ENCODE data around the gene ARAP1. TPM values are rescaled to one million over a fixed set of nuclear protein-coding genes. Genes with fewer than 3 reads are reported as not detected.

Gene ARAP1
- total RNA-seq, 1 experiment from 2014 or later: 86.2 TPM

DNA sequence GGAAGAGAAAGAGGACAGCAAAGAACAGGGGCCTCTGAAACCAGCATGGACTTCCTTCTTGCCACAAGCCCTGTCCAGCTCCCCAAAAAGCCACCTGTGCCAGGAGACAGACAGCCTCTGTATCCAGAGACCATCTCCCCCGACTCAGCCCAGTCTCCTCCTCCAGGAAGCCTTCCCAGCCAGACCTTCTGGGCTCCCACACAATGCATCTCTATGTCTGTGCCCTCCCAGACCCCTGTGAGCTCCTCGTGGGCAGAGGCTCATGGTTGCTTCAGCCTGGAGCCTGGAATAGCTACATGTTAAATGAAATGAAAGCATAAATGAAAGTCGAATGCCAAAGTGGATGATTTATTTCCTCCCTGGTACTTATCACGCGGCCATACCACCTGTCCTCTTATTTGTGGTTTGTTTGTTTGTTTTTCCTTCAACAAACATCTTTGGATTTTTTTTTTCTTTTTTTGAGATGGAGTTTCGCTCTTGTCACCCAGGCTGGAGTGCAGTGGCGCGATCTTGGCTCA lies 7.3 kb upstream of the ARAP1 start:
- no TSS peak for BruUV-seq (replicated peaks)
- intact Hi-C loops (cut with micrococcal nuclease): no loop called here
- Histone ChIP-seq H2AFZ (ENCODE audit: low read length) (no peak overlapping the region), H3K9me3 (ENCODE audit: low read length) (no peaks in the 10 kb centered on the region), H4K20me1 (ENCODE audit: low read length) (no peaks in the 10 kb centered on the region), H3K9me2 (replicated peaks; ENCODE audit: low read length) (no peaks in the 10 kb centered on the region), H3K27me3 (ENCODE audit: low read length) (no peaks in the 10 kb centered on the region), H3K27ac (ENCODE audit: low read length) (no peak overlapping the region), H3K4me2 (ENCODE audit: low read length) (no peak overlapping the region), H3K4me1 (ENCODE audit: insufficient read depth, low read length) (no peaks in the 10 kb centered on the region), H3K79me2 (ENCODE audit: low read length) (no peaks in the 10 kb centered on the region), H3F3A (ENCODE audit: low read length, unreplicated experiment) (no peaks in the 10 kb centered on the region), H3K9ac (ENCODE audit: low read length) (no peak overlapping the region), H3K4me3 (ENCODE audit: low read length) (no peak overlapping the region), H3K36me3 (ENCODE audit: low read depth, low read length) (no peaks in the 10 kb centered on the region)
- TF ChIP-seq, protein P1, sequence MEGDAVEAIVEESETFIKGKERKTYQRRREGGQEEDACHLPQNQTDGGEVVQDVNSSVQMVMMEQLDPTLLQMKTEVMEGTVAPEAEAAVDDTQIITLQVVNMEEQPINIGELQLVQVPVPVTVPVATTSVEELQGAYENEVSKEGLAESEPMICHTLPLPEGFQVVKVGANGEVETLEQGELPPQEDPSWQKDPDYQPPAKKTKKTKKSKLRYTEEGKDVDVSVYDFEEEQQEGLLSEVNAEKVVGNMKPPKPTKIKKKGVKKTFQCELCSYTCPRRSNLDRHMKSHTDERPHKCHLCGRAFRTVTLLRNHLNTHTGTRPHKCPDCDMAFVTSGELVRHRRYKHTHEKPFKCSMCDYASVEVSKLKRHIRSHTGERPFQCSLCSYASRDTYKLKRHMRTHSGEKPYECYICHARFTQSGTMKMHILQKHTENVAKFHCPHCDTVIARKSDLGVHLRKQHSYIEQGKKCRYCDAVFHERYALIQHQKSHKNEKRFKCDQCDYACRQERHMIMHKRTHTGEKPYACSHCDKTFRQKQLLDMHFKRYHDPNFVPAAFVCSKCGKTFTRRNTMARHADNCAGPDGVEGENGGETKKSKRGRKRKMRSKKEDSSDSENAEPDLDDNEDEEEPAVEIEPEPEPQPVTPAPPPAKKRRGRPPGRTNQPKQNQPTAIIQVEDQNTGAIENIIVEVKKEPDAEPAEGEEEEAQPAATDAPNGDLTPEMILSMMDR (conservative IDR thresholded peaks at IDR 0.05; ENCODE audit: low read depth, low read length): no peak
- TF ChIP-seq EZH2 (IDR thresholded peaks at IDR 0.05; ENCODE audit: low read length, unreplicated experiment): no peak
- TF ChIP-seq EZH2phosphoT487 (IDR thresholded peaks at IDR 0.05; ENCODE audit: borderline replicate concordance, low read length): no peak
- POLR2A ChIA-PET (ENCODE audit: unreplicated experiment): no interaction called here
- CTCF ChIA-PET: no interaction called here
- ATAC-seq (no peak), DNase-seq (no peak)

- H3K27ac ChIP-seq (ENCODE audit: low read length): no peak overlapping the region
- no peaks in the 10 kb centered on the region for H3K4me1 ChIP-seq (ENCODE audit: insufficient read depth, low read length)
- no TSS peak for BruUV-seq (replicated peaks)
- no peak for DNase-seq
- no peak overlapping the region for H3K4me3 ChIP-seq (ENCODE audit: low read length)
- no peaks in the 10 kb centered on the region for H3F3A ChIP-seq (ENCODE audit: low read length, unreplicated experiment)
- H3K9ac ChIP-seq (ENCODE audit: low read length): no peak overlapping the region
- no peak overlapping the region for H3K4me2 ChIP-seq (ENCODE audit: low read length)
- H3K9me2 ChIP-seq (replicated peaks; ENCODE audit: low read length): no peaks in the 10 kb centered on the region
- no peaks in the 10 kb centered on the region for H4K20me1 ChIP-seq (ENCODE audit: low read length)
- ATAC-seq: no peak
- TF ChIP-seq EZH2phosphoT487 (IDR thresholded peaks at IDR 0.05; ENCODE audit: borderline replicate concordance, low read length): no peak
- no peak for TF ChIP-seq EZH2 (IDR thresholded peaks at IDR 0.05; ENCODE audit: low read length, unreplicated experiment)
- TF ChIP-seq, protein P1 (conservative IDR thresholded peaks at IDR 0.05; ENCODE audit: low read depth, low read length): no peak
- H2AFZ ChIP-seq (ENCODE audit: low read length): no peak overlapping the region
- no peaks in the 10 kb centered on the region for H3K9me3 ChIP-seq (ENCODE audit: low read length)
- intact Hi-C loops (cut with micrococcal nuclease): no loop called here
- CTCF ChIA-PET: no interaction called here
- POLR2A ChIA-PET (ENCODE audit: unreplicated experiment): no interaction called here
- H3K79me2 ChIP-seq (ENCODE audit: low read length): no peaks in the 10 kb centered on the region
- H3K27me3 ChIP-seq (ENCODE audit: low read length): no peaks in the 10 kb centered on the region
- no peaks in the 10 kb centered on the region for H3K36me3 ChIP-seq (ENCODE audit: low read depth, low read length)
Measured at GRCh38 chr11:72758690-72759389, 6.6 kb upstream of the ARAP1 start.

DNA sequence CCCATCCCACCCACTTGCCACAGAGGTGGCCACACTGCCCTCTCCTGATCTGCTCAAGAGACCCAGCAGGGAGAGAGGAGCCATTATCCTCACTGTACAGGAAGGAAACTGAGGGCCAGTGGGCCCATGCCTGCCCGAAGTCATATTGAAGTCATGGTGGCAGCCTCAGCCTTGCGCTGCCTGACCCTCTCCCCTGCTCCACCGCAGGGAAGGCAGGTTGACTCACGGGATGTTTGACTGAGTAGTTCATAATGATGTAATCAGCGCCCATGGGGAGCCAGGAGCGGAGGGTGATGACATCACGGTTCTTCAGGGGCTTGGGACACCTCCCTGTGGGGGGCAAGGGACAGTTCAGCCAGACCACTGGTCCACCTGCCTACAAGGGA lies 6.1 kb upstream of the ARAP1 start:
- H3K4me2 ChIP-seq (ENCODE audit: low read length): no peak overlapping the region
- POLR2A ChIA-PET (ENCODE audit: unreplicated experiment): no interaction called here

More for the DNA sequence above, 6.1 kb upstream of the ARAP1 start:
- Histone ChIP-seq H2AFZ (ENCODE audit: low read length) (no peak overlapping the region), H3K9ac (ENCODE audit: low read length) (no peak overlapping the region), H3K9me3 (ENCODE audit: low read length) (no peaks in the 10 kb centered on the region), H3K4me3 (ENCODE audit: low read length) (no peak overlapping the region), H4K20me1 (ENCODE audit: low read length) (no peaks in the 10 kb centered on the region), H3K4me1 (ENCODE audit: insufficient read depth, low read length) (peaks cover 2% of the 10 kb centered on the region; the same call in 1 of the 2 replicates), H3K36me3 (ENCODE audit: low read depth, low read length) (no peaks in the 10 kb centered on the region), H3K27me3 (ENCODE audit: low read length) (no peaks in the 10 kb centered on the region), H3F3A (ENCODE audit: low read length, unreplicated experiment) (no peaks in the 10 kb centered on the region), H3K79me2 (ENCODE audit: low read length) (no peaks in the 10 kb centered on the region), H3K27ac (ENCODE audit: low read length) (no peak overlapping the region), H3K9me2 (replicated peaks; ENCODE audit: low read length) (no peaks in the 10 kb centered on the region)
- BruUV-seq (replicated peaks): no TSS peak
- intact Hi-C loops (cut with micrococcal nuclease): no loop called here
- TF ChIP-seq EZH2 (IDR thresholded peaks at IDR 0.05; ENCODE audit: low read length, unreplicated experiment) (no peak), EZH2phosphoT487 (IDR thresholded peaks at IDR 0.05; ENCODE audit: borderline replicate concordance, low read length) (no peak)
- TF ChIP-seq, protein P1 (conservative IDR thresholded peaks at IDR 0.05; ENCODE audit: low read depth, low read length): no peak
- ATAC-seq: no peak
- CTCF ChIA-PET: no interaction called here
- DNase-seq: no peak

All from PC-3 (cell line).